HG02885 (cell line): ENCODE results near the gene ZNF124.
"Not testable (repeated sequence)": the region's sequence is repeated elsewhere in the genome, so short reads cannot be mapped to it uniquely, and the experiment has no call there.

Experiments
- ATAC-seq: cut with Tn5 transposase; IDR thresholded peaks from one replicate; pipeline ENCODE4 v1.9.1; 2021; ENCODE audit warnings: mild to moderate bottlenecking; ENCODE audit not compliant: unreplicated experiment, poor library complexity

ZNF124 gene

GRCh38 chr1:247171875-247172563 is at the start of gene ZNF124:
Gene ZNF124 (minus strand): TSS chr1:247172020. CDS start chr1:247171877, 143 bp downstream.
- peak; percentile 97 for ATAC-seq

GRCh38 chr1:247220280-247220679 is 48.5 kb upstream of the ZNF124 start:
- ATAC-seq = not testable (repeated sequence)

DNA sequence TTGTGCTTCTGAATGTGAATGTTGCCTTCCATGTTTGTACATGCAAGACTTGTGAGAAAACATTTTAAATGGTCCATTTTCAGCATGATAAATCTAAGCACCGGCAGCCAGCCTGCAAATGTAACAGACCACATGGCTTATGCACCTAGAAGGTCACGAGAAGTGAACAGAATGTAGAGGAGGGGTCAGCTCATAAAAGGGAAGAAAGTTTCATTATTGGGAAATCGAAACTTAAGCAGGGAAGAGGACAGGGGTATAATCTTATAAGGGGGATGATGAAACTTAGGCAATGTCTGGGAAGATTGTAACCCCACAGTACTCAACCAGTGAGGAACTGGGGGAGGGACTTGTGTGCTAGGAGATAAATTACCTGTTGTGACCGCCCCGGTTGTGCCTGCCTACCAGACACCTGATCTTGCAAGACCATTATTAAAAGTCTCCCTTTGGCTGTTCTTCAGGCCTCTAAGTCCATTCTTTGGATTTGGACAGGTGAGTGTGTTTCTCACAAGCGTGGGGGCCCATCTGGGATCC is 46.4 kb upstream of the ZNF124 start:
- no peak for ATAC-seq

- ATAC-seq = no peak
Observed at GRCh38 chr1:247216261-247216660, 44.4 kb upstream of the ZNF124 start.

- ATAC-seq = no peak
Observed at GRCh38 chr1:247212627-247213617, 41.1 kb upstream of the ZNF124 start.

- ATAC-seq = peak; percentile 56
Observed at GRCh38 chr1:247212012-247212411, 40.2 kb upstream of the ZNF124 start.

GRCh38 chr1:247211339-247211738 is 39.5 kb upstream of the ZNF124 start:
- no peak for ATAC-seq

DNA sequence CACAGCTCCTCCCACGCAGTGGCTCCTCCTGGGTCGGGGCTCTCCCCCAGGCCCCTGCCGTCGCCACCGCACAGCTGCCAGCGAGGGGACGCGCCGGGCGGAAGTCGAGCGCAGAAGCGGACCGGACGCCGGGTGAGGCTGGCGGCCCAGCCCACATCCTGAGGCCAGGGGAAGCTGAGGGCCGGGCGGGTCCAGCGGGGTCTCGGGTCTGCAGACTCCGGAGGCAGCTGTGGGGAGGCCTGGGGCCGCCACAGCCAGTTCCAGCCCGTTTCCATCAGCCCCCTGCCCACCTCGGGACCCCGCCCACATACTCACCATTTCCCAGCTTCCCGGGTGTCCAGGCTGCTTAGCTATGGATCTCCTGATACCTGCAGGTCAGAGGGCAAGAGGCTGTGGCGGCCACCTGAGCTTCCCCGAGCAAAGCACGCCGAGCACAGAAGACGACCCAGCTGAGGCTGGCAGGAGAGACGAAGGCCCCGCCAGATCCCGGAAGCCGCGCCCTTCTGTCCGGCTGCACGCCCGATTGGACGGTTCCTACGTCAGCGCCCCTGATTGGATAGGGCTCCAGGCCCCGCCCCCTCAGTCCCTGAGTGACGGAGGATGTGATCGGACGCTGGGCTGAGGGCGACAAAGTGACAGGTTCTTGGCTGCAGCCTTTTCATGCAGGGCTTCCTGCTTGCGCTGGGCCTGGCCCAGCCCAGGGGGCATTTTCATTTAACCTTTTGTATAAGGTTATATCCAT is 38.7 kb upstream of the ZNF124 start:
- peak; percentile 91 for ATAC-seq

DNA sequence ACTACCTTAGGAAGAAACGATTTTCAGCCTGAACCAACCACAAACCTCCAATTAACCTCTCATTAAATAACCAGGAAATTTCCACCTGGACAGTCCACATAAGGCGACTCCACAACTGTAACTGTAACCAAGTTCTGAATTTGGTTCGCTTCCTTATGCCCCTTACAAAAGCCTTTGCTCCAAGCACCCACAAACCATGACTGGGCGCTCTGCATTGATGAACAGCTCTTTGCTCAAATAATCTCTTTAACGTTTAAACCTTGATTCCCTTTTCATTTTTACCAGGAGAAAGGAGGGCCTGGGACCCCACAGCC is 38.2 kb upstream of the ZNF124 start:
- ATAC-seq = peak; percentile 1

GRCh38 chr1:247209396-247209795 is 37.6 kb upstream of the ZNF124 start:
- no peak for ATAC-seq

DNA sequence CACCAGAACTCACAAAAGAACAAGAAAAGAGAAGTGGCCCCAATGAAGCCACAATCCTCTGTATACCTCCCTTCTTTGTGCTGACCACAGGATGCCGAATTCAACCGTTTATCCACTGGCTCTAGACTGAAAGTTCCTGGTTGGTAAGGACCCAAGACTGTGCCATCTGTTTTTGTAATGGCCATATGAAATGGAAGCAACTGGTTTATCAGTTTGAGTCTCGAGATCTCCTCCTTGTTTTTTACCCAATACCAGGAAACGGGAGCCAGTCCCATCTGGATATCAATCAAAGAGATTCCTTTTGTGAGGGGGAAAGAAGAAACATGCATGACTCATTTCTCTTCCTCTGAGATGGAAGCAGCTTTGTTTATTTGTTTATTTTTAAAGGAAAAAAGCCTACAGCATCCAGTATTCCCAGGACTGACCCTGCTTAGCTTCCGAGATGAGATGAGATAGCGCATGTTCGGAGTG is 32.4 kb upstream of the ZNF124 start:
- ATAC-seq = no peak

- no peak for ATAC-seq
Observed at GRCh38 chr1:247198781-247199180, 27.0 kb upstream of the ZNF124 start.

GRCh38 chr1:247193958-247194357 is 22.1 kb upstream of the ZNF124 start:
- no peak for ATAC-seq

DNA sequence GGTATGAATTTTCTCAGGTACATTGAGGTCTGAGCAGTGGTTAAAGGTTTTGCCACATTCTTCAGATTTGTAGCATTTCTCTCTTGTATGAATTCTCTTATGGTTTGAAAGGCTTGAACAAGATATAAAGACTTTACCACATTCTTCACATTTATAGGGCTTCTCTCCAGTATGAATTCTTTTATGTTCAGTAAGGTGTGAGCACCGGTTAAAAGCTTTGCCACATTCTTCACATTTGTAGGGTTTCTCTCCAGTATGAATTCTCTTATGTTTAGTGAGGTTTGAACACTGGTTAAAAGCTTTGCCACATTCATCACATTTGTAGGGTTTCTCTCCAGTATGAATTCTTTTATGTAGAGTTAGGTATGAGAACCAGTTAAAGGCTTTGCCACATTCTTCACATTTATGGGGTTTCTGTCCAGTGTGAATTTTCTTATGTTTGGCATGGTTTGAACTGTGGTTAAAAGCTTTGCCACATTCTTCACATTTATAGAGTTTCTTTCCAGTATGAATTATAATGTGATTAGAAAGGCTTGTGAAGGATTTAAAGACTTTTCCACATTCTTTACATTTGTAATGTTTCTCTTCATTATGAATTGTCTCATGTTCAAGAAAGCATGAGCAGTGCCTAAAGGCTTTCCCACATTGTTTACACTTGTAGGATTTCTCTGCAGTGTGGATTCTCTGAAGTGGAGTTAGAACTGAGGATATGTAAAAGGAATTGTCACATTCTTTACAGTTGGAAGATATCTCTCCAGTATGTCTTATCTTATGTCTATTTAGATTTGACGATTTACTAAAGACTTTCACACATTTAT is 18.4 kb upstream of the ZNF124 start:
- ATAC-seq = no peak

- ATAC-seq = no peak
Observed at GRCh38 chr1:247185667-247186066, 13.8 kb upstream of the ZNF124 start.

DNA sequence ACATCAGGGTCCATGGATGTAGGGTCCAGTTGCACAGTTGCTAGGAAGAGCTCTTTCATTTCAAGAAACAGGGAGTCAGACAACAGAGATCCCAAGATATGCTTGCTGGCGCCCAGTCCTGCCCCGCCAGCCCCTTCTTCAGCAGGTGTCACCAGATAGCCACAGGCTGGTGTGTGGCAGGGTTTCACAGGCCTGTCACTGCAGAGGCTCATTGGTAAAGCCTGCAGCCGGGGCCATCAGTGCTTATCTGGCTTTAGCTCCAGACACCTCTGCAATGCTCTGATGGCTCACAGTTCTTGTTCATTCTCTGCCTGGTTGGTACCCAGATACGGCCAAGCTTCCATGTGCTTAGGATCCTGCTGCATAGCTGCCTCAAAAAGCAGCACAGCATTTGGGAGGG is 12.4 kb upstream of the ZNF124 start:
- no peak for ATAC-seq

- no peak for ATAC-seq
Observed at GRCh38 chr1:247182994-247183393, 11.2 kb upstream of the ZNF124 start.

- no peak for ATAC-seq
Observed at GRCh38 chr1:247180581-247180980, 8.8 kb upstream of the ZNF124 start.

DNA sequence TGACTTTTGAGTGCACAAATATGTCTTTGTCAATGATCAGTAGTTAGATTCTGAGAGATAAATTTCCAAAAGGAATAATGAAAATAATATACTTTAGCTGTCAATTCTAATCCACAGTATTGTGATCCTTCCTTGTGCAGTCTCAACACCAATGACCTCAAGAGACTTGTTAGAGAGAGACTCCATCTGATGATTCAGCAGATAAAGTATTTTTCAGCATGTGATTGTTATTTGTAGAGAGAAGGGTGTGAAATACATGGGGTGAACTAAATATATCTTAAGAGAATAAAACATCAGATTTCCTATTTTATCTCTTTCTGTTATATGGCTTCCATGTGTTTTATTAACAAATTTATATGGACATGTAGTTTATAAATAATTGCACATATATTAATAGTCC is 5.9 kb upstream of the ZNF124 start:
- no peak for ATAC-seq

DNA sequence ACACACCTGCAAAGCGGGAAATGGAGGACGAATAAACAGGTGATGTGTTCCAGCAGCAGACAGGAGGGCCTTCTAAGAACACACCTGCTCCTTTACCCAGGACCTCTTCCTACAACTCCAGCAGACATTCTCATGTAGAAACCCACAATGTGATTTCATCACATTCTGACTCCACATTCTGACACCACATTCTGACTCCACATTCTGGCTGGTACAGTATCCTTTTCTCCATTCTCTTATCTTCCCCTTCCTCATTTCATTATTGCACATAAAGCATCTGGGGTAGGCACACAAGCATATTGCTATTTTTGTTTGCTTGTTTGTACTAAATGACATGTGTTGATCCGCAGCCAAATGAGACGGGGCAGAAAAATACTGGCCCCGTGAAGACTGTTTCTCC is 3.6 kb upstream of the ZNF124 start:
- ATAC-seq = no peak
